CD14-positive monocyte (primary cell): ENCODE measurements around the gene TPTE. TPM values are rescaled to one million over a fixed set of nuclear protein-coding genes. Genes with fewer than 3 reads are reported as not detected.
"Not testable (repeated sequence)": the region's sequence is repeated elsewhere in the genome, so short reads cannot be mapped to it uniquely, and the experiment has no call there.

Experiments used
- DNase-seq, 3 donors: peaks; one replicate each; pipeline ENCODE4 v3.0.0-alpha.2; 2011 to 2022
- H2AFZ ChIP-seq: 2 replicates; pipeline ENCODE4 v1.6.0; 2012; ENCODE audit warnings: mild to moderate bottlenecking, low read depth, low read length, inconsistent platforms; ENCODE audit not compliant: insufficient read depth, poor library complexity, severe bottlenecking
- H3K27ac ChIP-seq, 2 donors: 1 replicate in 1 of 2; 2 replicates in 1 of 2; pipeline ENCODE4 v1.5.1; 2012 to 2013; ENCODE audit warnings: low read length in 2 of 2, control low read depth in 1 of 2, inconsistent platforms in 1 of 2, low read depth in 1 of 2, mild to moderate bottlenecking in 1 of 2
- H3K27me3 ChIP-seq, 2 donors: one replicate each; pipeline versions ENCODE4 v1.6.0 to v1.6.1; 2011 to 2013; ENCODE audit warnings: low read length in 2 of 2; ENCODE audit not compliant: control insufficient read depth in 2 of 2, insufficient read depth in 2 of 2
- H3K36me3 ChIP-seq, 2 donors: replicated peaks in 1 of 2; 1 replicate in 1 of 2; 2 replicates in 1 of 2; pipeline versions ENCODE4 v1.5.1 to v1.6.1; 2012 to 2013; ENCODE audit warnings: low read length in 2 of 2, control low read depth in 1 of 2, inconsistent platforms in 1 of 2, mild to moderate bottlenecking in 1 of 2; ENCODE audit not compliant: insufficient read depth in 2 of 2, control insufficient read depth in 1 of 2
- H3K4me1 ChIP-seq, 2 donors: 1 replicate in 1 of 2; 2 replicates in 1 of 2; pipeline versions ENCODE4 v1.5.1 to v1.6.1; 2012 to 2013; ENCODE audit warnings: low read length in 2 of 2, control low read depth in 1 of 2, inconsistent platforms in 1 of 2, mild to moderate bottlenecking in 1 of 2, moderate library complexity in 1 of 2; ENCODE audit not compliant: insufficient read depth in 2 of 2, control insufficient read depth in 1 of 2
- H3K4me2 ChIP-seq: replicated peaks from 2 replicates; pipeline ENCODE3; 2012; ENCODE audit warnings: low read length, moderate library complexity, mild to moderate bottlenecking; ENCODE audit not compliant: poor library complexity, severe bottlenecking; ENCODE audit errors: extremely low read depth
- H3K4me3 ChIP-seq, 3 experiments: fragments of 200-600 bp in 1 of 3; sonication (generic) in 1 of 3; replicated peaks in 1 of 3; 1 replicate in 2 of 3; 2 replicates in 1 of 3; pipeline ENCODE4 v1.5.1; 2011 to 2013; ENCODE audit warnings: low read length in 3 of 3, mild to moderate bottlenecking in 3 of 3, control low read depth in 2 of 3, low read depth in 2 of 3, inconsistent platforms in 1 of 3, moderate library complexity in 1 of 3
- H3K79me2 ChIP-seq: 2 replicates; pipeline ENCODE4 v1.6.0; 2012; ENCODE audit warnings: mild to moderate bottlenecking, control low read depth, inconsistent platforms, low read length, moderate library complexity; ENCODE audit not compliant: insufficient read depth
- H3K9ac ChIP-seq: 2 replicates; pipeline ENCODE4 v1.6.0; 2017; ENCODE audit warnings: low read length, mild to moderate bottlenecking; ENCODE audit not compliant: insufficient read depth, poor library complexity, severe bottlenecking
- H3K9me3 ChIP-seq, 2 donors: replicated peaks in 1 of 2; 1 replicate in 1 of 2; 2 replicates in 1 of 2; pipeline versions ENCODE4 v1.5.1 to v1.6.1; 2012 to 2013; ENCODE audit warnings: low read length in 2 of 2, control low read depth in 1 of 2; ENCODE audit not compliant: control insufficient read depth in 1 of 2, insufficient read depth in 1 of 2
- H4K20me1 ChIP-seq: 2 replicates; pipeline ENCODE4 v1.6.0; 2012; ENCODE audit warnings: mild to moderate bottlenecking, low read length, control low read depth, moderate library complexity; ENCODE audit not compliant: insufficient read depth
- H3K27ac Mint-ChIP-seq, 7 donors: one replicate each; pipeline ENCODE4 v1.8.0; 2020; ENCODE audit warnings: mild to moderate bottlenecking in 7 of 7, mixed read lengths in 7 of 7, moderate library complexity in 6 of 7, inconsistent platforms in 2 of 7
- H3K27me3 Mint-ChIP-seq, 3 donors: one replicate each; pipeline ENCODE4 v1.8.0; 2021 to 2022; ENCODE audit warnings: low read depth in 3 of 3, mild to moderate bottlenecking in 3 of 3, mixed read lengths in 3 of 3, moderate library complexity in 3 of 3, inconsistent platforms in 1 of 3
- H3K36me3 Mint-ChIP-seq, 2 donors: one replicate each; pipeline ENCODE4 v1.8.0; 2020; ENCODE audit warnings: mixed read lengths in 2 of 2, inconsistent platforms in 1 of 2, mild to moderate bottlenecking in 1 of 2
- H3K4me1 Mint-ChIP-seq: one replicate; pipeline ENCODE4 v1.8.0; 2020; ENCODE audit warnings: mild to moderate bottlenecking, mixed read lengths
- H3K4me3 Mint-ChIP-seq, 2 donors: one replicate each; pipeline ENCODE4 v1.8.0; 2020; ENCODE audit warnings: mild to moderate bottlenecking in 2 of 2, mixed read lengths in 2 of 2, moderate library complexity in 1 of 2
- H3K9me3 Mint-ChIP-seq, 7 donors: one replicate each; pipeline ENCODE4 v1.8.0; 2020 to 2022; ENCODE audit warnings: mixed read lengths in 7 of 7, mild to moderate bottlenecking in 6 of 7, moderate library complexity in 6 of 7, inconsistent platforms in 2 of 7
- CTCF ChIP-seq: fragments of 200-600 bp; IDR thresholded peaks from one replicate; pipeline ENCODE4 v1.8.0; 2022; ENCODE audit warnings: antibody characterized with exemption, mild to moderate bottlenecking
- WGBS: methylation state at CpG from one replicate; pipeline ENCODE4 v1.1.5; 2013; ENCODE audit warnings: missing lambda C conversion rate; ENCODE audit not compliant: insufficient coverage; 5-methylcytosine and 5-hydroxymethylcytosine counted together
- intact Hi-C, 2 donors: fragments of 100-400 bp; cut with micrococcal nuclease; formaldehyde crosslinking; loops; one replicate each; pipeline versions ENCODE4 v1.15.0 to v1.15.1; 2023
- polyA plus RNA-seq, 3 donors: library from polyadenylated mRNA; depleted of rRNA in 1 of 3; unstranded in 2 of 3; stranded (reverse) in 1 of 3; fragments of 300-500 nt in 2 of 3; fragments of >200 nt in 1 of 3; fragmentation: Illumina TruSeq in 2 of 3; gene quantifications; 1 replicate in 2 of 3; 2 replicates in 1 of 3; pipeline ENCODE4 v1.2.3, GENCODE V29; 2012 to 2021

Gene TPTE
- polyA plus RNA-seq, 3 donors: not detected

- H3K4me3 ChIP-seq, H3K9ac ChIP-seq, H3K4me1 Mint-ChIP-seq, DNase-seq, H3K4me2 ChIP-seq, H4K20me1 ChIP-seq, H3K27me3 Mint-ChIP-seq, intact Hi-C loops, H3K36me3 Mint-ChIP-seq, H3K4me1 ChIP-seq, H3K79me2 ChIP-seq, H3K27ac ChIP-seq, H3K36me3 ChIP-seq, H3K27ac Mint-ChIP-seq, H2AFZ ChIP-seq, H3K9me3 Mint-ChIP-seq, H3K4me3 Mint-ChIP-seq, H3K27me3 ChIP-seq: not testable (repeated sequence)
- 76% methylated on average over 8 of the region's 9 CpGs for WGBS
- peaks cover 36 to 56% of the 10 kb centered on the region in 2 donors for H3K9me3 ChIP-seq
Measured at GRCh38 chr21:10638144-10638543, 116.8 kb downstream of the TPTE start.

GRCh38 chr21:10639123-10639522 is 117.7 kb downstream of the TPTE start:
- H3K36me3 Mint-ChIP-seq: no peaks in the 10 kb centered on the region
- no peaks in the 10 kb centered on the region for H3K36me3 ChIP-seq
- no peak overlapping the region for H2AFZ ChIP-seq
- no peaks in the 10 kb centered on the region for H3K27me3 Mint-ChIP-seq
- WGBS: 55% methylated on average over 4 of the region's 4 CpGs
- no peak overlapping the region for H3K27ac ChIP-seq
- no peaks in the 10 kb centered on the region for H4K20me1 ChIP-seq
- peaks cover 43 to 66% of the 10 kb centered on the region in 2 donors for H3K9me3 ChIP-seq
- peaks cover 0 to 3% (median 0%) of the 10 kb centered on the region in 7 donors for H3K9me3 Mint-ChIP-seq
- no peak overlapping the region for H3K9ac ChIP-seq
- no peak overlapping the region for H3K4me3 ChIP-seq
- H3K27ac Mint-ChIP-seq: no peak overlapping the region
- no peak overlapping the region for H3K4me3 Mint-ChIP-seq
- intact Hi-C loops: no loop called here
- no peak for TF ChIP-seq CTCF
- no peaks in the 10 kb centered on the region for H3K4me1 Mint-ChIP-seq
- H3K79me2 ChIP-seq: no peaks in the 10 kb centered on the region
- no peaks in the 10 kb centered on the region for H3K27me3 ChIP-seq
- no peak for DNase-seq
- no peaks in the 10 kb centered on the region for H3K4me1 ChIP-seq
- no peak overlapping the region for H3K4me2 ChIP-seq

DNA sequence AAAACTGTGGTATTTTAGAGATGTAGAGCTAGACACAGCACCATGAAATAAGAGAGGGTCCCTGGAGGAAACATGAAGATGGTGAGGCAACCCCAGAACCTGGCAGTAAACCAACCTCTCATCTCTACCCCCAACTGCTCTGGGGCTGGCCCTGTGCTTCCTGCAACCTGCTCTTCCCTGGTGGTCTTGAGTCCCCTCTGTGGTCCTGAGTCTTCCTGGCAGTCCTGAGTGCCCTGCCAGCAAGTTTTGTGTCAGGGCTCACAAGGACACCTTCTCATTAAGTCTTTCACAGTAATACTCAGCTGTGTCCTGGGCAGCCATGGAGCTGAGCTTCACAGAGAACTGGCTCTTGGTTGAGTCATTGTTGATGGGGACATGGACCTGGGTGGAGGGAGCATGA is 118.4 kb downstream of the TPTE start:
- not testable (repeated sequence) for DNase-seq

More for the DNA sequence above, 118.4 kb downstream of the TPTE start:
- H3K9ac ChIP-seq, H3K27me3 Mint-ChIP-seq, H4K20me1 ChIP-seq, H3K4me3 Mint-ChIP-seq, H3K79me2 ChIP-seq, H3K36me3 ChIP-seq, intact Hi-C loops, H2AFZ ChIP-seq, H3K27ac ChIP-seq, H3K4me1 ChIP-seq, H3K9me3 Mint-ChIP-seq, H3K36me3 Mint-ChIP-seq, H3K27me3 ChIP-seq, H3K4me3 ChIP-seq, H3K4me1 Mint-ChIP-seq, H3K4me2 ChIP-seq, H3K27ac Mint-ChIP-seq: not testable (repeated sequence)
- peaks cover 43 to 71% of the 10 kb centered on the region in 2 donors for H3K9me3 ChIP-seq
